ENCODE data around the gene ELF5. TPM values are rescaled to one million over a fixed set of nuclear protein-coding genes. Genes with fewer than 3 reads are reported as not detected.

Gene ELF5
- total and polyA plus RNA-seq, 2 of the 13 experiments (the other 11 are each of a cell fraction or from before 2014, with no cell fraction given): 0.51 to 2.6 TPM

DNA sequence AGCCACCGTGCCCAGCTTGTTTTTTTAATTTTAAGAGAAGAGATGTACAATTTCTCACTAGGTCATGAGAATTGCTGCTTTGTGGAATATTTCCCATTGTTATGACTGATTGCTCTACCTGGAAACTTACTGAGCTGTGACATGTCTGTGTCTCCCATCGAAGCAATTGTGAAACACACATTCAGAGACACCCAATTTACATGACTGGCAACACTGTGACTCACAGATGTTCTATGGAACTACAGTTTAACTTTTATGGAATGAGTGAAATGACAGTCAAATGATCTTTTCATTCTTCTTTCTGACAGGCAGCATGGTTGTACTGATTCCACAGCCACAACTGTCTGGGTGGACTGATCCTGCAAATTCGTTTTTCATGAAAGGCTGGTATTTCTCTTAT is 32.3 kb downstream of the ELF5 start:
- Histone ChIP-seq H3K27ac (ENCODE audit: extremely low read length, insufficient read depth, low read length) (no peak overlapping the region), H3K4me1 (ENCODE audit: insufficient read depth, low read length) (peaks cover 26% of the 10 kb centered on the region), H3K27me3 (ENCODE audit: control insufficient read depth in 1 of 2, insufficient read depth in 2 of 2, low read length in 2 of 2) (no peaks in the 10 kb centered on the region; a peak in 1 of 5 replicates), H3K36me3 (replicated peaks in 1 of 2; ENCODE audit: control insufficient read depth in 1 of 2, insufficient read depth in 2 of 2, low read length in 2 of 2) (no peaks in the 10 kb centered on the region), H3K4me3 (replicated peaks in 1 of 3; ENCODE audit: insufficient read depth in 1 of 3, low read depth in 2 of 3, low read length in 3 of 3) (no peak overlapping the region), H3K9me3 (ENCODE audit: low read length) (no peaks in the 10 kb centered on the region), H3K9ac (ENCODE audit: insufficient read depth, low read depth, low read length) (no peak overlapping the region), H2AFZ (ENCODE audit: low read length) (no peak overlapping the region), H3K4me2 (ENCODE audit: low read depth, low read length) (no peak overlapping the region), H3K79me2 (ENCODE audit: insufficient read depth, low read length) (no peaks in the 10 kb centered on the region), H4K20me1 (ENCODE audit: insufficient read depth, low read length) (no peaks in the 10 kb centered on the region)
- DNase-seq (ENCODE audit: low spot score): no peak
- intact Hi-C loops (cut with micrococcal nuclease; ENCODE audit: unreplicated experiment): no loop called here
- no peak for FAIRE-seq
- no peak for ATAC-seq
- CTCF ChIA-PET (ENCODE audit: low intra/inter-chr PET ratio, low total read pairs): no interaction called here
- BruUV-seq (replicated peaks): no TSS peak
- POLR2A ChIA-PET: no interaction called here
- in situ Hi-C loops (cut with HindIII; ENCODE audit: extremely low pct_ligation_motif_present, low pct_unique_long_range_greater_than_20kb): loop anchor here (25.0 kb wide), 1 partner anchor 494 kb away; no protein-coding TSS in a partner anchor
- TF ChIP-seq ZNF768 (CRISPR knock-in tag; IDR thresholded peaks at IDR 0.05): no peak
- TF ChIP-seq TEF (CRISPR knock-in tag; IDR thresholded peaks at IDR 0.05): no peak
- TF ChIP-seq, protein P1, sequence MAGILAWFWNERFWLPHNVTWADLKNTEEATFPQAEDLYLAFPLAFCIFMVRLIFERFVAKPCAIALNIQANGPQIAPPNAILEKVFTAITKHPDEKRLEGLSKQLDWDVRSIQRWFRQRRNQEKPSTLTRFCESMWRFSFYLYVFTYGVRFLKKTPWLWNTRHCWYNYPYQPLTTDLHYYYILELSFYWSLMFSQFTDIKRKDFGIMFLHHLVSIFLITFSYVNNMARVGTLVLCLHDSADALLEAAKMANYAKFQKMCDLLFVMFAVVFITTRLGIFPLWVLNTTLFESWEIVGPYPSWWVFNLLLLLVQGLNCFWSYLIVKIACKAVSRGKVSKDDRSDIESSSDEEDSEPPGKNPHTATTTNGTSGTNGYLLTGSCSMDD (CRISPR knock-in tag; IDR thresholded peaks at IDR 0.05): no peak
- TF ChIP-seq ZFP90 (CRISPR knock-in tag; IDR thresholded peaks at IDR 0.05; ENCODE audit: borderline replicate concordance): no peak
- no peak for TF ChIP-seq SRSF4 (IDR thresholded peaks at IDR 0.05; ENCODE audit: low read depth, low read length, poor library complexity, severe bottlenecking)
- TF ChIP-seq ATRX (CRISPR knock-in tag; IDR thresholded peaks at IDR 0.05; ENCODE audit: borderline replicate concordance): no peak
- WGBS (ENCODE audit: low lambda C conversion rate): 52% methylated on average over 3 of the region's 3 CpGs

DNA sequence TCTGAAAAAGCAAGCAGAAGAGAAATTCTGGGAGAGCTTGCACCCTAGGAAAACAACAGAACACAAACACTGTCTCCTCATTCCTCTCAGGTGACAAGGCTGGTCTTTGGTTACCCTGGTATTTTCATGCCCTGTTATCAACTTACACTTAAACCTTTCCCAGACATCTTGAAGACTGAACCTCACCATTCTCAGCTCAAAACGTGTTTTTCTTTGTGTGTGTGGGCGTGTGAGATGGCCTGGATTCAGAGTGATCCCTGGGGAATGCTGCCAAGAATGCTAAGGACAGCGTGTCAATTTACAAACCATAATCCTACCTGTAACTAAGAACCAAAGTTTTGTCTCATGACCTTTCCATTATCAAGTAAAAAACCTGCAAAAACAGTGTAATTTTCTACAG is 33.3 kb downstream of the ELF5 start:
- intact Hi-C loops (cut with micrococcal nuclease; ENCODE audit: unreplicated experiment): no loop called here
- no peaks in the 10 kb centered on the region for H3K27me3 ChIP-seq (ENCODE audit: control insufficient read depth in 1 of 2, insufficient read depth in 2 of 2, low read length in 2 of 2)
- DNase-seq (ENCODE audit: low spot score): no peak
- H4K20me1 ChIP-seq (ENCODE audit: insufficient read depth, low read length): no peaks in the 10 kb centered on the region
- BruUV-seq (replicated peaks): no TSS peak
- no peak overlapping the region for H3K27ac ChIP-seq (ENCODE audit: extremely low read length, insufficient read depth, low read length)
- H3K36me3 ChIP-seq (replicated peaks in 1 of 2; ENCODE audit: control insufficient read depth in 1 of 2, insufficient read depth in 2 of 2, low read length in 2 of 2): no peaks in the 10 kb centered on the region
- H3K79me2 ChIP-seq (ENCODE audit: insufficient read depth, low read length): no peaks in the 10 kb centered on the region
- H3K4me1 ChIP-seq (ENCODE audit: insufficient read depth, low read length): peaks cover 26% of the 10 kb centered on the region
- FAIRE-seq: no peak
- H3K4me3 ChIP-seq (replicated peaks in 1 of 3; ENCODE audit: insufficient read depth in 1 of 3, low read depth in 2 of 3, low read length in 3 of 3): no peak overlapping the region
- no peak overlapping the region for H2AFZ ChIP-seq (ENCODE audit: low read length)
- ChIA-PET CTCF (ENCODE audit: low intra/inter-chr PET ratio, low total read pairs) (no interaction called here), POLR2A (no interaction called here)
- no peaks in the 10 kb centered on the region for H3K9me3 ChIP-seq (ENCODE audit: low read length)
- in situ Hi-C loops (cut with HindIII; ENCODE audit: extremely low pct_ligation_motif_present, low pct_unique_long_range_greater_than_20kb): loop anchor here (25.0 kb wide), 1 partner anchor 493 kb away; no protein-coding TSS in a partner anchor
- no peak overlapping the region for H3K9ac ChIP-seq (ENCODE audit: insufficient read depth, low read depth, low read length)
- TF ChIP-seq ZNF350 (CRISPR knock-in tag; IDR thresholded peaks at IDR 0.05; ENCODE audit: borderline replicate concordance, low read depth) (no peak), ZNF383 (CRISPR knock-in tag; IDR thresholded peaks at IDR 0.05; ENCODE audit: borderline replicate concordance) (no peak), TBX3 (IDR thresholded peaks at IDR 0.05; ENCODE audit: borderline replicate concordance) (no peak)
- H3K4me2 ChIP-seq (ENCODE audit: low read depth, low read length): no peak overlapping the region
- ATAC-seq: no peak
- 31% methylated on average over 3 of the region's 3 CpGs for WGBS (ENCODE audit: low lambda C conversion rate)

Data from HepG2 (cell line).